ENCODE data around the gene BEND2. TPM values are rescaled to one million over a fixed set of nuclear protein-coding genes. Genes with fewer than 3 reads are reported as not detected.

BEND2 gene
- total and polyA plus RNA-seq, 7 donors: not detected

- no peaks in the 10 kb centered on the region for H3K36me3 ChIP-seq
- no peak overlapping the region for H3K27ac ChIP-seq
- no peaks in the 10 kb centered on the region for H3K9me3 ChIP-seq
- TF ChIP-seq POLR2AphosphoS5 (IDR thresholded peaks at IDR 0.05): no peak
- no peak overlapping the region for H3K4me3 ChIP-seq
- no peak for DNase-seq
- H3K4me1 ChIP-seq: no peaks in the 10 kb centered on the region
- no peaks in the 10 kb centered on the region for H3K27me3 ChIP-seq
- intact Hi-C loops (cut with DNase I): no loop called here
- 90% methylated on average over 6 of the region's 6 CpGs for WGBS, 2 donors
Measured at GRCh38 chrX:18133605-18134004, 87.1 kb downstream of the BEND2 start.

GRCh38 chrX:18129690-18130089 lies 91.0 kb downstream of the BEND2 start:
- H3K4me1 ChIP-seq: no peaks in the 10 kb centered on the region
- intact Hi-C loops (cut with DNase I): no loop called here
- no peak for TF ChIP-seq EP300 (IDR thresholded peaks at IDR 0.05)
- TF ChIP-seq POLR2A (IDR thresholded peaks at IDR 0.05): no peak
- no peak for TF ChIP-seq CTCF (IDR thresholded peaks at IDR 0.05)
- TF ChIP-seq POLR2AphosphoS5 (IDR thresholded peaks at IDR 0.05): no peak
- no peaks in the 10 kb centered on the region for H3K9me3 ChIP-seq
- no peaks in the 10 kb centered on the region for H3K36me3 ChIP-seq
- WGBS, 2 donors: 82 to 85% methylated on average over 8 of the region's 8 CpGs
- no peak for DNase-seq
- H3K27me3 ChIP-seq: no peaks in the 10 kb centered on the region
- no peak overlapping the region for H3K4me3 ChIP-seq
- no peak overlapping the region for H3K27ac ChIP-seq

- Histone ChIP-seq H3K27ac (no peak overlapping the region), H3K4me1 (no peaks in the 10 kb centered on the region), H3K9me3 (no peaks in the 10 kb centered on the region), H3K36me3 (no peaks in the 10 kb centered on the region), H3K27me3 (no peaks in the 10 kb centered on the region), H3K4me3 (no peak overlapping the region)
- no peak for DNase-seq
- intact Hi-C loops (cut with DNase I): no loop called here
- TF ChIP-seq CTCF (IDR thresholded peaks at IDR 0.05) (no peak), EP300 (IDR thresholded peaks at IDR 0.05) (no peak), POLR2AphosphoS5 (IDR thresholded peaks at IDR 0.05) (no peak), POLR2A (IDR thresholded peaks at IDR 0.05) (no peak)
Measured at GRCh38 chrX:18126971-18127370, 93.7 kb downstream of the BEND2 start.

- no peaks in the 10 kb centered on the region for H3K9me3 ChIP-seq
- no peak overlapping the region for H3K4me3 ChIP-seq
- H3K36me3 ChIP-seq: no peaks in the 10 kb centered on the region
- H3K27me3 ChIP-seq: no peaks in the 10 kb centered on the region
- 77 to 85% methylated on average over 2 of the region's 2 CpGs for WGBS, 2 donors
- intact Hi-C loops (cut with DNase I): no loop called here
- no peak for DNase-seq
- no peak for TF ChIP-seq CTCF (IDR thresholded peaks at IDR 0.05)
- H3K27ac ChIP-seq: no peak overlapping the region
- no peaks in the 10 kb centered on the region for H3K4me1 ChIP-seq
Measured at GRCh38 chrX:18119856-18120255, 100.8 kb downstream of the BEND2 start.

Other genes with a start within 250 kb of the BEND2 start
- gene SCML2, start 133.8 kb upstream of the BEND2 start, total RNA-seq: 1 to 10 TPM; 1.9 to 5.6 (median 2.4) TPM
- gene SCML2, start 133.8 kb upstream of the BEND2 start, polyA plus RNA-seq: 1 to 10 TPM in 2 of 3 donors, under 1 TPM in 1; 0.60 to 1.2 (median 1.1) TPM
- 1 to 10 TPM; 5.2 to 8.9 (median 5.3) TPM for gene CDKL5, start 204.7 kb upstream of the BEND2 start, total RNA-seq
- gene CDKL5, start 204.7 kb upstream of the BEND2 start, polyA plus RNA-seq: 1 to 10 TPM in 1 of 3 donors, under 1 TPM in 2; 0.46 to 1.0 (median 0.60) TPM

Data from sigmoid colon (tissue), 7 donors.